ENCODE data around the gene POLR3B. TPM values are rescaled to one million over a fixed set of nuclear protein-coding genes. Genes with fewer than 3 reads are reported as not detected.

The POLR3B gene
- total and polyA plus RNA-seq, 2 of the 13 experiments (the other 11 are each of a cell fraction or from before 2014, with no cell fraction given): 4.8 to 13.1 TPM

- ATAC-seq (no peak), FAIRE-seq (no peak), DNase-seq (ENCODE audit: low spot score) (no peak)
- Histone ChIP-seq H3K4me2 (ENCODE audit: low read depth, low read length) (no peak overlapping the region), H3K27me3 (ENCODE audit: control insufficient read depth in 1 of 2, insufficient read depth in 2 of 2, low read length in 2 of 2) (no peaks in the 10 kb centered on the region), H3K36me3 (replicated peaks in 1 of 2; ENCODE audit: control insufficient read depth in 1 of 2, insufficient read depth in 2 of 2, low read length in 2 of 2) (peaks cover 2 to 3% of the 10 kb centered on the region in 2 experiments; a peak in 4 of 5 replicates), H3K9me3 (ENCODE audit: low read length) (no peaks in the 10 kb centered on the region), H2AFZ (ENCODE audit: low read length) (no peak overlapping the region), H3K4me1 (ENCODE audit: insufficient read depth, low read length) (peaks cover 13% of the 10 kb centered on the region), H3K27ac (ENCODE audit: extremely low read length, insufficient read depth, low read length) (no peak overlapping the region), H3K79me2 (ENCODE audit: insufficient read depth, low read length) (no peaks in the 10 kb centered on the region), H3K4me3 (replicated peaks in 1 of 3; ENCODE audit: insufficient read depth in 1 of 3, low read depth in 2 of 3, low read length in 3 of 3) (no peak overlapping the region), H3K9ac (ENCODE audit: insufficient read depth, low read depth, low read length) (no peak overlapping the region), H4K20me1 (ENCODE audit: insufficient read depth, low read length) (no peaks in the 10 kb centered on the region)
- BruUV-seq (replicated peaks): no TSS peak
- WGBS (ENCODE audit: low lambda C conversion rate): 98% methylated on average over 2 of the region's 2 CpGs
- in situ Hi-C loops (cut with HindIII; ENCODE audit: extremely low pct_ligation_motif_present, low pct_unique_long_range_greater_than_20kb): no loop called here
- CTCF ChIA-PET (ENCODE audit: low intra/inter-chr PET ratio, low total read pairs): no interaction called here
- POLR2A ChIA-PET: no interaction called here
- no peak for TF ChIP-seq ZSCAN29 (CRISPR knock-in tag; conservative IDR thresholded peaks at IDR 0.05)
- peak; percentile 66 to 88 for TF ChIP-seq MAFK (conservative IDR thresholded peaks at IDR 0.05 in 1 of 2, IDR thresholded peaks at IDR 0.05 in 1 of 2; ENCODE audit: low read length in 2 of 2)
- peak; percentile 73 for TF ChIP-seq MAFF (IDR thresholded peaks at IDR 0.05; ENCODE audit: low read depth, low read length)
- intact Hi-C loops (cut with micrococcal nuclease; ENCODE audit: unreplicated experiment): no loop called here
Observed at GRCh38 chr12:106492857-106493256, 135.3 kb downstream of the POLR3B start.

DNA sequence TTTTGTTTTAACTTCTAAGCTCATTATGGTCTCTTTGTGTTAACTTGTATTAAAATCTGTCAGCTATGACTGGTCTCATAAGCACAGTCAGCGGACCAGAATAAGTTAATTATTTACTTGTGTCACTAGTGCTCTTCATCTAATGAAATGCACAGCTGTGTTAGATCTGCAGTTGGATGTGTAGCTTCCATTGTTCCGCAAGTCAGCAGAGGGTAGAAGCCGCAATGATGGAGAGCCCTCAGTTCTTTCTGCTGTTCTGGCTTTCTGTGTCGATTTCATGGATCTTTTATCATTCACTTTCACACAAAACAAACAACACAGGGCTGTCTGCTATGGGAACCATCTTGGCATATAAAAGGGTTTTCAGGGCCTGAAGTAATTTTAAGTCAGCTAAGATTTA, 136.0 kb downstream of the POLR3B start:
- peak; percentile 84 for ATAC-seq
- H4K20me1 ChIP-seq (ENCODE audit: insufficient read depth, low read length): no peaks in the 10 kb centered on the region

More for the DNA sequence above, 136.0 kb downstream of the POLR3B start:
- intact Hi-C loops (cut with micrococcal nuclease; ENCODE audit: unreplicated experiment): no loop called here
- Histone ChIP-seq H3K27ac (ENCODE audit: extremely low read length, insufficient read depth, low read length) (no peak overlapping the region), H3K9me3 (ENCODE audit: low read length) (no peaks in the 10 kb centered on the region), H2AFZ (ENCODE audit: low read length) (no peak overlapping the region), H3K4me3 (replicated peaks in 1 of 3; ENCODE audit: insufficient read depth in 1 of 3, low read depth in 2 of 3, low read length in 3 of 3) (no peak overlapping the region), H3K79me2 (ENCODE audit: insufficient read depth, low read length) (no peaks in the 10 kb centered on the region), H3K4me1 (ENCODE audit: insufficient read depth, low read length) (peaks cover 13% of the 10 kb centered on the region), H3K4me2 (ENCODE audit: low read depth, low read length) (no peak overlapping the region), H3K9ac (ENCODE audit: insufficient read depth, low read depth, low read length) (no peak overlapping the region), H3K27me3 (ENCODE audit: control insufficient read depth in 1 of 2, insufficient read depth in 2 of 2, low read length in 2 of 2) (no peaks in the 10 kb centered on the region), H3K36me3 (replicated peaks in 1 of 2; ENCODE audit: control insufficient read depth in 1 of 2, insufficient read depth in 2 of 2, low read length in 2 of 2) (peaks cover 6 to 9% of the 10 kb centered on the region in 2 experiments; a peak in 4 of 5 replicates)
- peak; percentile 43; the same call in 1 of the 2 replicates for TF ChIP-seq SOX5 (CRISPR knock-in tag; IDR thresholded peaks at IDR 0.05; ENCODE audit: borderline replicate concordance)
- no peak for TF ChIP-seq CEBPB (IDR thresholded peaks at IDR 0.05; ENCODE audit: borderline replicate concordance, low read depth, low read length)
- TF ChIP-seq SOX13 (IDR thresholded peaks at IDR 0.05): no peak
- peak in 1 of 2 experiments; percentile 57; a peak in 2 of 4 replicates for TF ChIP-seq SOX13 (CRISPR knock-in tag; conservative IDR thresholded peaks at IDR 0.05 in 1 of 2, IDR thresholded peaks at IDR 0.05 in 1 of 2)
- TF ChIP-seq, protein P1, sequence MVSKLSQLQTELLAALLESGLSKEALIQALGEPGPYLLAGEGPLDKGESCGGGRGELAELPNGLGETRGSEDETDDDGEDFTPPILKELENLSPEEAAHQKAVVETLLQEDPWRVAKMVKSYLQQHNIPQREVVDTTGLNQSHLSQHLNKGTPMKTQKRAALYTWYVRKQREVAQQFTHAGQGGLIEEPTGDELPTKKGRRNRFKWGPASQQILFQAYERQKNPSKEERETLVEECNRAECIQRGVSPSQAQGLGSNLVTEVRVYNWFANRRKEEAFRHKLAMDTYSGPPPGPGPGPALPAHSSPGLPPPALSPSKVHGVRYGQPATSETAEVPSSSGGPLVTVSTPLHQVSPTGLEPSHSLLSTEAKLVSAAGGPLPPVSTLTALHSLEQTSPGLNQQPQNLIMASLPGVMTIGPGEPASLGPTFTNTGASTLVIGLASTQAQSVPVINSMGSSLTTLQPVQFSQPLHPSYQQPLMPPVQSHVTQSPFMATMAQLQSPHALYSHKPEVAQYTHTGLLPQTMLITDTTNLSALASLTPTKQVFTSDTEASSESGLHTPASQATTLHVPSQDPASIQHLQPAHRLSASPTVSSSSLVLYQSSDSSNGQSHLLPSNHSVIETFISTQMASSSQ (IDR thresholded peaks at IDR 0.05; ENCODE audit: low read depth): peak; percentile 69
- TF ChIP-seq, protein P1 (CRISPR knock-in tag; IDR thresholded peaks at IDR 0.05; ENCODE audit: borderline replicate concordance): no peak
- peak; percentile 78 for TF ChIP-seq ZNF614 (CRISPR knock-in tag; IDR thresholded peaks at IDR 0.05; ENCODE audit: borderline replicate concordance)
- peak; percentile 54; the same call in 1 of the 2 replicates for TF ChIP-seq TFAP4 (IDR thresholded peaks at IDR 0.05; ENCODE audit: borderline replicate concordance, low read depth)
- no TSS peak for BruUV-seq (replicated peaks)
- POLR2A ChIA-PET: no interaction called here
- CTCF ChIA-PET (ENCODE audit: low intra/inter-chr PET ratio, low total read pairs): no interaction called here
- FAIRE-seq (peak; percentile 36), DNase-seq (ENCODE audit: low spot score) (peak; percentile 71)
- 63% methylated on average over 4 of the region's 4 CpGs for WGBS (ENCODE audit: low lambda C conversion rate)
- in situ Hi-C loops (cut with HindIII; ENCODE audit: extremely low pct_ligation_motif_present, low pct_unique_long_range_greater_than_20kb): no loop called here
